ENCODE data around the gene SMAD3. TPM values are rescaled to one million over a fixed set of nuclear protein-coding genes. Genes with fewer than 3 reads are reported as not detected.

Gene SMAD3
- total and polyA plus RNA-seq, 3 experiments from 2014 or later: 30.2 to 34.2 (median 31.7) TPM

GRCh38 chr15:67156834-67157233, 91.4 kb downstream of the SMAD3 start:
- DNase-seq: no peak
- peak overlapping the region in 1 of 7 donors; percentile 16 for H3K4me3 Mint-ChIP-seq
- H3K4me1 Mint-ChIP-seq: peaks cover 57 to 88% (median 73%) of the 10 kb centered on the region in 3 donors
- Histone ChIP-seq H3K27ac (ENCODE audit: low read depth, low read length) (no peak overlapping the region), H3K27me3 (ENCODE audit: insufficient read depth, low read length, poor library complexity, severe bottlenecking) (no peaks in the 10 kb centered on the region), H3K4me3 (ENCODE audit: low read length) (no peak overlapping the region), H3K4me1 (ENCODE audit: insufficient read depth, low read length) (peaks cover 14% of the 10 kb centered on the region), H3K9me3 (ENCODE audit: low read length) (no peaks in the 10 kb centered on the region), H3K36me3 (ENCODE audit: insufficient read depth, low read length) (no peaks in the 10 kb centered on the region)
- peak overlapping the region in 6 of 8 donors; percentile 3 to 83 (median 46) for H3K27ac Mint-ChIP-seq
- no peaks in the 10 kb centered on the region for H3K9me3 Mint-ChIP-seq
- H3K27me3 Mint-ChIP-seq: no peaks in the 10 kb centered on the region
- CTCF ChIA-PET: no interaction called here
- POLR2A ChIA-PET: no interaction called here
- H3K36me3 Mint-ChIP-seq: peaks cover 6 to 51% (median 12%) of the 10 kb centered on the region in 3 donors

GRCh38 chr15:67157521-67158252, 92.3 kb downstream of the SMAD3 start:
- H3K27ac ChIP-seq (ENCODE audit: low read depth, low read length): no peak overlapping the region
- ChIA-PET CTCF (no interaction called here), POLR2A (no interaction called here)
- H3K27ac Mint-ChIP-seq: peak overlapping the region; percentile 30 to 81 (median 54)
- peak overlapping the region in 2 of 7 donors; percentile 16 to 39 for H3K4me3 Mint-ChIP-seq
- no peak for DNase-seq
- H3K9me3 Mint-ChIP-seq: no peaks in the 10 kb centered on the region
- H3K36me3 ChIP-seq (ENCODE audit: insufficient read depth, low read length): no peaks in the 10 kb centered on the region
- H3K4me1 Mint-ChIP-seq: peaks cover 57 to 88% (median 73%) of the 10 kb centered on the region in 3 donors
- H3K36me3 Mint-ChIP-seq: peaks cover 6 to 49% (median 12%) of the 10 kb centered on the region in 3 donors
- H3K27me3 Mint-ChIP-seq: no peaks in the 10 kb centered on the region
- H3K27me3 ChIP-seq (ENCODE audit: insufficient read depth, low read length, poor library complexity, severe bottlenecking): no peaks in the 10 kb centered on the region
- H3K9me3 ChIP-seq (ENCODE audit: low read length): no peaks in the 10 kb centered on the region
- no peak overlapping the region for H3K4me3 ChIP-seq (ENCODE audit: low read length)
- H3K4me1 ChIP-seq (ENCODE audit: insufficient read depth, low read length): peaks cover 16% of the 10 kb centered on the region

- Histone ChIP-seq H3K9me3 (ENCODE audit: low read length) (no peaks in the 10 kb centered on the region), H3K36me3 (ENCODE audit: insufficient read depth, low read length) (no peaks in the 10 kb centered on the region), H3K4me1 (ENCODE audit: insufficient read depth, low read length) (peaks cover 16% of the 10 kb centered on the region), H3K27me3 (ENCODE audit: insufficient read depth, low read length, poor library complexity, severe bottlenecking) (no peaks in the 10 kb centered on the region), H3K27ac (ENCODE audit: low read depth, low read length) (no peak overlapping the region), H3K4me3 (ENCODE audit: low read length) (no peak overlapping the region)
- Mint-ChIP-seq H3K9me3 (no peaks in the 10 kb centered on the region), H3K36me3 (peaks cover 6 to 51% (median 12%) of the 10 kb centered on the region in 3 donors), H3K4me3 (no peak overlapping the region), H3K4me1 (peaks cover 59 to 88% (median 77%) of the 10 kb centered on the region in 3 donors), H3K27ac (peak overlapping the region in 7 of 8 donors; percentile 19 to 81 (median 71)), H3K27me3 (no peaks in the 10 kb centered on the region)
- POLR2A ChIA-PET: no interaction called here
- CTCF ChIA-PET: no interaction called here
- DNase-seq: no peak
Measured at GRCh38 chr15:67158367-67158766, 93.0 kb downstream of the SMAD3 start.

GRCh38 chr15:67161412-67161811, 96.0 kb downstream of the SMAD3 start:
- no peaks in the 10 kb centered on the region for H3K27me3 ChIP-seq (ENCODE audit: insufficient read depth, low read length, poor library complexity, severe bottlenecking)
- Mint-ChIP-seq H3K4me3 (no peak overlapping the region), H3K27ac (peak overlapping the region in 5 of 8 donors; percentile 1 to 62 (median 41)), H3K9me3 (no peaks in the 10 kb centered on the region), H3K36me3 (peaks cover 0 to 53% (median 12%) of the 10 kb centered on the region in 3 donors), H3K27me3 (no peaks in the 10 kb centered on the region), H3K4me1 (peaks cover 49 to 67% (median 62%) of the 10 kb centered on the region in 3 donors)
- ChIA-PET CTCF (no interaction called here), POLR2A (no interaction called here)
- H3K9me3 ChIP-seq (ENCODE audit: low read length): no peaks in the 10 kb centered on the region
- H3K27ac ChIP-seq (ENCODE audit: low read depth, low read length): no peak overlapping the region
- H3K36me3 ChIP-seq (ENCODE audit: insufficient read depth, low read length): peaks cover 15% of the 10 kb centered on the region
- no peak for DNase-seq
- H3K4me3 ChIP-seq (ENCODE audit: low read length): no peak overlapping the region
- peaks cover 16% of the 10 kb centered on the region for H3K4me1 ChIP-seq (ENCODE audit: insufficient read depth, low read length)

- H3K36me3 Mint-ChIP-seq: peaks cover 3 to 57% (median 12%) of the 10 kb centered on the region in 3 donors
- H3K27me3 Mint-ChIP-seq: no peaks in the 10 kb centered on the region
- no peak overlapping the region for H3K4me3 Mint-ChIP-seq
- H3K9me3 Mint-ChIP-seq: no peaks in the 10 kb centered on the region
- peaks cover 18% of the 10 kb centered on the region for H3K36me3 ChIP-seq (ENCODE audit: insufficient read depth, low read length)
- no peak overlapping the region for H3K27ac ChIP-seq (ENCODE audit: low read depth, low read length)
- POLR2A ChIA-PET: no interaction called here
- DNase-seq: no peak
- peaks cover 16% of the 10 kb centered on the region for H3K4me1 ChIP-seq (ENCODE audit: insufficient read depth, low read length)
- peaks cover 49 to 63% (median 58%) of the 10 kb centered on the region in 3 donors for H3K4me1 Mint-ChIP-seq
- CTCF ChIA-PET: no interaction called here
- H3K4me3 ChIP-seq (ENCODE audit: low read length): no peak overlapping the region
- H3K9me3 ChIP-seq (ENCODE audit: low read length): no peaks in the 10 kb centered on the region
- H3K27me3 ChIP-seq (ENCODE audit: insufficient read depth, low read length, poor library complexity, severe bottlenecking): no peaks in the 10 kb centered on the region
- peak overlapping the region in 5 of 8 donors; percentile 1 to 83 (median 43) for H3K27ac Mint-ChIP-seq
Measured at GRCh38 chr15:67161881-67162280, 96.5 kb downstream of the SMAD3 start.

GRCh38 chr15:67163180-67163579, 97.8 kb downstream of the SMAD3 start:
- peaks cover 5% of the 10 kb centered on the region for H3K4me1 ChIP-seq (ENCODE audit: insufficient read depth, low read length)
- no peaks in the 10 kb centered on the region for H3K9me3 ChIP-seq (ENCODE audit: low read length)
- Mint-ChIP-seq H3K36me3 (peaks cover 8 to 58% (median 16%) of the 10 kb centered on the region in 3 donors), H3K9me3 (no peaks in the 10 kb centered on the region), H3K4me1 (peaks cover 40 to 55% (median 45%) of the 10 kb centered on the region in 3 donors), H3K4me3 (no peak overlapping the region), H3K27ac (peak overlapping the region in 4 of 8 donors; percentile 68 to 74 (median 70)), H3K27me3 (no peaks in the 10 kb centered on the region)
- no peak for DNase-seq
- H3K27ac ChIP-seq (ENCODE audit: low read depth, low read length): no peak overlapping the region
- no peaks in the 10 kb centered on the region for H3K27me3 ChIP-seq (ENCODE audit: insufficient read depth, low read length, poor library complexity, severe bottlenecking)
- POLR2A ChIA-PET: no interaction called here
- no peak overlapping the region for H3K4me3 ChIP-seq (ENCODE audit: low read length)
- CTCF ChIA-PET: no interaction called here
- H3K36me3 ChIP-seq (ENCODE audit: insufficient read depth, low read length): peaks cover 30% of the 10 kb centered on the region

- peaks cover 5% of the 10 kb centered on the region for H3K4me1 ChIP-seq (ENCODE audit: insufficient read depth, low read length)
- peaks cover 13 to 66% (median 14%) of the 10 kb centered on the region in 3 donors for H3K36me3 Mint-ChIP-seq
- no peak overlapping the region for H3K27ac ChIP-seq (ENCODE audit: low read depth, low read length)
- H3K27me3 Mint-ChIP-seq: no peaks in the 10 kb centered on the region
- H3K4me3 Mint-ChIP-seq: peak overlapping the region in 1 of 7 donors; percentile 23
- peaks cover 38% of the 10 kb centered on the region for H3K36me3 ChIP-seq (ENCODE audit: insufficient read depth, low read length)
- H3K9me3 ChIP-seq (ENCODE audit: low read length): no peaks in the 10 kb centered on the region
- peaks cover 37 to 53% (median 45%) of the 10 kb centered on the region in 3 donors for H3K4me1 Mint-ChIP-seq
- H3K4me3 ChIP-seq (ENCODE audit: low read length): no peak overlapping the region
- H3K9me3 Mint-ChIP-seq: no peaks in the 10 kb centered on the region
- H3K27me3 ChIP-seq (ENCODE audit: insufficient read depth, low read length, poor library complexity, severe bottlenecking): no peaks in the 10 kb centered on the region
- ChIA-PET POLR2A (interaction anchor here (0.5 kb wide), 1 partner anchor 63 kb away, joined by 5 read pairs; no protein-coding TSS in a partner anchor), CTCF (no interaction called here)
- DNase-seq: no peak
- peak overlapping the region in 2 of 8 donors; percentile 54 to 73 for H3K27ac Mint-ChIP-seq
Measured at GRCh38 chr15:67164401-67164791, 99.0 kb downstream of the SMAD3 start.

GRCh38 chr15:67164811-67165253, 99.4 kb downstream of the SMAD3 start:
- no peaks in the 10 kb centered on the region for H3K27me3 ChIP-seq (ENCODE audit: insufficient read depth, low read length, poor library complexity, severe bottlenecking)
- POLR2A ChIA-PET: interaction anchor here (0.5 kb wide), 1 partner anchor 63 kb away, joined by 5 read pairs; no protein-coding TSS in a partner anchor
- DNase-seq: no peak
- no peaks in the 10 kb centered on the region for H3K27me3 Mint-ChIP-seq
- peak overlapping the region in 2 of 8 donors; percentile 43 to 73 for H3K27ac Mint-ChIP-seq
- H3K27ac ChIP-seq (ENCODE audit: low read depth, low read length): no peak overlapping the region
- no peaks in the 10 kb centered on the region for H3K9me3 ChIP-seq (ENCODE audit: low read length)
- peaks cover 40% of the 10 kb centered on the region for H3K36me3 ChIP-seq (ENCODE audit: insufficient read depth, low read length)
- no peak overlapping the region for H3K4me3 ChIP-seq (ENCODE audit: low read length)
- H3K4me1 Mint-ChIP-seq: peaks cover 35 to 52% (median 42%) of the 10 kb centered on the region in 3 donors
- CTCF ChIA-PET: no interaction called here
- H3K9me3 Mint-ChIP-seq: no peaks in the 10 kb centered on the region
- peak overlapping the region in 1 of 7 donors; percentile 23 for H3K4me3 Mint-ChIP-seq
- peaks cover 13 to 66% (median 17%) of the 10 kb centered on the region in 3 donors for H3K36me3 Mint-ChIP-seq
- H3K4me1 ChIP-seq (ENCODE audit: insufficient read depth, low read length): peaks cover 5% of the 10 kb centered on the region
